B cell (primary cell): ENCODE measurements around the gene ESPNL. TPM values are rescaled to one million over a fixed set of nuclear protein-coding genes. Genes with fewer than 3 reads are reported as not detected.
A peak's percentile ranks its signal among the peaks of the same experiment; 100 is the strongest.

ENCODE experiments used
- ATAC-seq: fragments of 200-7000 bp; cut with Tn5 transposase; one replicate; pipeline ENCODE4 v1.10.0; 2021; ENCODE audit warnings: low read depth, mild to moderate bottlenecking, moderate number of reproducible peaks, moderate library complexity
- CTCF ChIA-PET: fragments of 350-600 bp; sonication (Branson Sonifier 250); formaldehyde crosslinking; loops from one replicate; lab custom pipeline; 2021; ENCODE audit warnings: antibody characterized with exemption, inconsistent platforms; lab: Charles Lee
- POLR2A ChIA-PET: fragments of 350-600 bp; sonication (Branson Sonifier 250); formaldehyde crosslinking; loops from one replicate; lab custom pipeline; 2021; ENCODE audit warnings: antibody characterized with exemption; lab: Charles Lee
- DNase-seq: peaks from one replicate; pipeline ENCODE4 v3.0.0; 2013
- H2AFZ ChIP-seq: 2 replicates; pipeline ENCODE4 v1.6.1; 2012; ENCODE audit warnings: mild to moderate bottlenecking, low read depth, low read length; ENCODE audit not compliant: insufficient read depth, poor library complexity, severe bottlenecking
- H3K27ac ChIP-seq, 2 donors: 1 replicate in 1 of 2; 2 replicates in 1 of 2; pipeline ENCODE4 v1.5.1; 2012 to 2013; ENCODE audit warnings: low read length in 2 of 2, mild to moderate bottlenecking in 2 of 2, moderate library complexity in 1 of 2
- H3K27me3 ChIP-seq, 4 experiments: fragments of 200-600 bp in 1 of 4; sonication (generic) in 1 of 4; replicated peaks in 1 of 4; 1 replicate in 2 of 4; 2 replicates in 2 of 4; pipeline versions ENCODE4 v1.6.1 to v1.7.0; 2013 to 2016; ENCODE audit warnings: low read length in 3 of 4, mild to moderate bottlenecking in 2 of 4, mixed read lengths in 1 of 4, moderate library complexity in 1 of 4; ENCODE audit not compliant: insufficient read depth in 4 of 4, control insufficient read depth in 3 of 4; ENCODE audit errors: control extremely low read depth in 1 of 4
- H3K36me3 ChIP-seq, 2 experiments: replicated peaks in 1 of 2; 1 replicate in 1 of 2; 2 replicates in 1 of 2; pipeline versions ENCODE4 v1.6.1 to v1.7.1; 2013; ENCODE audit warnings: low read length in 1 of 2; ENCODE audit not compliant: insufficient read depth in 2 of 2, control insufficient read depth in 1 of 2; ENCODE audit errors: control extremely low read depth in 1 of 2, extremely low read depth in 1 of 2
- H3K4me1 ChIP-seq, 2 donors: fragments of 200-600 bp in 1 of 2; sonication (generic) in 1 of 2; 1 replicate in 1 of 2; 2 replicates in 1 of 2; pipeline versions ENCODE4 v1.5.1 to v1.6.1; 2013 to 2017; ENCODE audit warnings: low read length in 2 of 2; ENCODE audit not compliant: control insufficient read depth in 2 of 2, insufficient read depth in 2 of 2
- H3K4me2 ChIP-seq: replicated peaks from 2 replicates; pipeline ENCODE3; 2012; ENCODE audit warnings: mild to moderate bottlenecking, low read depth, low read length; ENCODE audit not compliant: poor library complexity, severe bottlenecking
- H3K4me3 ChIP-seq, 5 experiments: fragments of 200-600 bp in 1 of 5; sonication (generic) in 1 of 5; 1 replicate in 3 of 5; 2 replicates in 2 of 5; pipeline versions ENCODE4 v1.5.1 to v1.7.0; 2011 to 2016; ENCODE audit warnings: low read length in 4 of 5, mild to moderate bottlenecking in 4 of 5, low read depth in 2 of 5, control low read depth in 1 of 5, moderate library complexity in 1 of 5; ENCODE audit not compliant: insufficient read depth in 1 of 5; ENCODE audit errors: control extremely low read depth in 1 of 5, extremely low read depth in 1 of 5
- H3K79me2 ChIP-seq: fragments of 200-600 bp; sonication (generic); one replicate; pipeline ENCODE4 v1.6.0; 2016; ENCODE audit warnings: low read length; ENCODE audit not compliant: control insufficient read depth, insufficient read depth
- H3K9ac ChIP-seq: fragments of 200-600 bp; sonication (generic); 2 replicates; pipeline ENCODE4 v1.6.1; 2017; ENCODE audit warnings: mild to moderate bottlenecking, low read length, moderate library complexity
- H3K9me3 ChIP-seq, 3 donors: one replicate each; pipeline versions ENCODE4 v1.6.1 to v1.7.1; 2013; ENCODE audit warnings: low read length in 2 of 3; ENCODE audit not compliant: control insufficient read depth in 2 of 3, insufficient read depth in 1 of 3; ENCODE audit errors: control extremely low read depth in 1 of 3
- H4K20me1 ChIP-seq: 2 replicates; pipeline ENCODE4 v1.6.0; 2012; ENCODE audit warnings: mild to moderate bottlenecking, low read length; ENCODE audit not compliant: insufficient read depth, control insufficient read depth, poor library complexity, severe bottlenecking
- H3K27ac Mint-ChIP-seq: one replicate; pipeline ENCODE4 v1.8.0; 2021; ENCODE audit warnings: mixed read lengths
- H3K27me3 Mint-ChIP-seq: one replicate; pipeline ENCODE4 v1.8.0; 2021; ENCODE audit warnings: mixed read lengths
- H3K4me1 Mint-ChIP-seq: one replicate; pipeline ENCODE4 v1.8.0; 2021; ENCODE audit warnings: mixed read lengths
- H3K4me3 Mint-ChIP-seq: one replicate; pipeline ENCODE4 v1.8.0; 2021; ENCODE audit warnings: mixed read lengths
- H3K9me3 Mint-ChIP-seq: one replicate; pipeline ENCODE4 v1.8.0; 2022; ENCODE audit warnings: mixed read lengths; ENCODE audit not compliant: insufficient read depth
- EZH2 ChIP-seq: IDR thresholded peaks from 2 replicates; pipeline ENCODE4 v1.6.1; 2012; ENCODE audit warnings: borderline replicate concordance, low read depth, mild to moderate bottlenecking, moderate library complexity, low read length; ENCODE audit not compliant: insufficient read depth, poor library complexity, severe bottlenecking
- WGBS: methylation state at CpG from one replicate; pipeline ENCODE4 v1.1.5; 2013; ENCODE audit warnings: missing lambda C conversion rate; ENCODE audit not compliant: insufficient coverage; 5-methylcytosine and 5-hydroxymethylcytosine counted together
- intact Hi-C: fragments of 100-400 bp; cut with micrococcal nuclease; formaldehyde crosslinking; loops from one replicate; pipeline ENCODE4 v1.10.0; 2022
- polyA plus RNA-seq: library from polyadenylated mRNA; depleted of rRNA; stranded (reverse); fragments of >200 nt; gene quantifications from 2 replicates; pipeline ENCODE4 v1.2.3, GENCODE V29; 2012
- total RNA-seq, 2 donors: library from RNA; stranded (reverse); fragments of 120-200 nt in 1 of 2; gene quantifications; 1 replicate in 1 of 2; 2 replicates in 1 of 2; pipeline versions ENCODE4 v1.2.3 to v1.2.4, GENCODE V29; 2013 to 2022
- TF ChIP-seq, protein P1 (sequence below): fragments of 200-600 bp; IDR thresholded peaks from one replicate; pipeline ENCODE4 v1.8.0; 2022; ENCODE audit warnings: antibody characterized with exemption, mild to moderate bottlenecking

Gene ESPNL
- total and polyA plus RNA-seq, 2 donors (not counting 1 experiment from before 2014, with no cell fraction given), result 1.6 to 2.5 TPM

DNA sequence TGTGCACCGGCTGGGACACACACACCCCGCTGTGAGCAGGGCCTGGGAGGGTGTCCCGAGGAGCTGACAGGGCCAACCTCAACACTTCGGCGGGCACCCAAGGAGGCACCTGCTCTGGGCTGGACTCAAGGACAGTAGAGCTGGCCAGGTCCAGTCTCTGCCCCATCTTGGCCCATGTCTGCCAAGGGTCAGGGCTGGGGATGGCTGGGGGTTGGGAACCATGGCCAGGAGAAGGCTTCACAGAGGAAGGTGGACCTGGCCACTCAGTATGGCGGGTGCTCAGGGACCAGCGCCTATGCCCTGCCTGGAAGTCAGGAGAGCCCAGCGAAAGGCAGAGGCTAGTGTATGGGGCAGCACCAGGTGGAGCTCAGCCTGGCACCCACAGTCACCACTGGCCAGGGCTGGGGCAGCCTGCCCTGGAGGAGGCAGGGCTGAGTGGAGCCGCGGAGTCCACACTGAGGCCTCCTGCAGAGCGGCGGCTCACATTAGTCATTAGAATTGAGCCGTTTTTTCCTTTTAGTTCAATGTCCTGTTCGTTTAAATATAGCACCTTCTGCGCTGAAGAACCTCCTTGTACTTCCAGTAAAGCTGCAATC is 62.8 kb downstream of the ESPNL start:
- H3K9ac ChIP-seq, result no peak overlapping the region
- H3K9me3 Mint-ChIP-seq, result no peaks in the 10 kb centered on the region
- H3K27ac Mint-ChIP-seq, result no peak overlapping the region
- peaks cover 15% of the 10 kb centered on the region for H3K4me1 Mint-ChIP-seq
- 84% methylated on average over 10 of the region's 15 CpGs for WGBS
- no peaks in the 10 kb centered on the region for H4K20me1 ChIP-seq
- TF ChIP-seq, protein P1, sequence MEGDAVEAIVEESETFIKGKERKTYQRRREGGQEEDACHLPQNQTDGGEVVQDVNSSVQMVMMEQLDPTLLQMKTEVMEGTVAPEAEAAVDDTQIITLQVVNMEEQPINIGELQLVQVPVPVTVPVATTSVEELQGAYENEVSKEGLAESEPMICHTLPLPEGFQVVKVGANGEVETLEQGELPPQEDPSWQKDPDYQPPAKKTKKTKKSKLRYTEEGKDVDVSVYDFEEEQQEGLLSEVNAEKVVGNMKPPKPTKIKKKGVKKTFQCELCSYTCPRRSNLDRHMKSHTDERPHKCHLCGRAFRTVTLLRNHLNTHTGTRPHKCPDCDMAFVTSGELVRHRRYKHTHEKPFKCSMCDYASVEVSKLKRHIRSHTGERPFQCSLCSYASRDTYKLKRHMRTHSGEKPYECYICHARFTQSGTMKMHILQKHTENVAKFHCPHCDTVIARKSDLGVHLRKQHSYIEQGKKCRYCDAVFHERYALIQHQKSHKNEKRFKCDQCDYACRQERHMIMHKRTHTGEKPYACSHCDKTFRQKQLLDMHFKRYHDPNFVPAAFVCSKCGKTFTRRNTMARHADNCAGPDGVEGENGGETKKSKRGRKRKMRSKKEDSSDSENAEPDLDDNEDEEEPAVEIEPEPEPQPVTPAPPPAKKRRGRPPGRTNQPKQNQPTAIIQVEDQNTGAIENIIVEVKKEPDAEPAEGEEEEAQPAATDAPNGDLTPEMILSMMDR, result no peak
- no peak for TF ChIP-seq EZH2
- H3K4me1 ChIP-seq, result peaks cover 16 to 19% of the 10 kb centered on the region in 2 donors
- H3K27ac ChIP-seq, result no peak overlapping the region
- POLR2A ChIA-PET, result no interaction called here
- H3K4me2 ChIP-seq, result no peak overlapping the region
- H3K27me3 Mint-ChIP-seq, result peaks cover 21% of the 10 kb centered on the region
- CTCF ChIA-PET, result interaction anchor here (0.9 kb wide), 1 partner anchor 10 kb away, joined by 3 read pairs; no protein-coding TSS in a partner anchor
- no peaks in the 10 kb centered on the region for H3K79me2 ChIP-seq
- intact Hi-C loops, result no loop called here
- DNase-seq (no peak), ATAC-seq (no peak)
- no peaks in the 10 kb centered on the region for H3K36me3 ChIP-seq
- H2AFZ ChIP-seq, result no peak overlapping the region
- H3K4me3 Mint-ChIP-seq, result no peak overlapping the region
- H3K4me3 ChIP-seq, result no peak overlapping the region
- peaks cover 0 to 17% (median 0%) of the 10 kb centered on the region in 3 donors for H3K9me3 ChIP-seq
- H3K27me3 ChIP-seq, result peaks cover 0 to 35% (median 8%) of the 10 kb centered on the region in 4 experiments

DNA sequence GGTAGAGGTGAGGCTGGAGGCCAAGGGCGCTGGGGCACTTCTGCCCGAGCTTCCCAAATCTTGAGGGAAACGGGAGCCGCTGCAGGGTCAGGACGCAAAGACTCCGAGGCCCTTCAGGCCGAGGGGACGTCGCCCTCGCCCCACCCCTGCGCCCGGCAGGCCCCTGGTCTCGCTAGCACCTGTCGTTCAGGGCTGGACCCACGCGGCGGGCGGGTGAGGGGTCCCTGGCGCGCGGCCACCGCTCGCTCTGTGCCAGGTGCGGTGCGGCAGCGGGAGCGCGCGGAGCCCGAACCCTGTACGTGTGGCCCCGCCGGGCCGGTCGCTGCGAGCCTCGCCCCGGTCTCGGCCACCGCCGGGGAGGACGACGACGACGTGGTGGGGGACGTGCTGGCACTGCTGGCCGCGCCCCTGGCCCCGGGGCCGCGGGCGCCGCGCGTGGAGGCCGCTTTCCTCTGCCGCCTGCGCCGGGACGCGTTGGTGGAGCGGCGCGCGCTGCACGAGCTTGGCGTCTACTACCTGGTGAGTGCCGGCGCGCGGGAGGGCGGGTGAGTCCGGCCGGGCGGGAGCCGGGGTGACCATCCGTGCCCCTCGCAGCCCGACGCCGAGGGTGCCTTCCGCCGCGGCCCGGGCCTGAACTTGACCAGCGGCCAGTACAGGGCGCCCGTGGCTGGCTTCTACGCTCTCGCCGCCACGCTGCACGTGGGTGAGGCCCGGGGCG is 63.5 kb downstream of the ESPNL start:
- peaks cover 0 to 2% of the 10 kb centered on the region in 2 experiments for H3K36me3 ChIP-seq
- intact Hi-C loops, result no loop called here
- no peaks in the 10 kb centered on the region for H4K20me1 ChIP-seq
- H2AFZ ChIP-seq, result no peak overlapping the region
- H3K4me1 ChIP-seq, result peaks cover 16% of the 10 kb centered on the region in 2 donors
- peak overlapping the region; percentile 25 for H3K4me2 ChIP-seq
- DNase-seq (no peak), ATAC-seq (no peak)
- 5% methylated on average over 95 of the region's 95 CpGs for WGBS
- POLR2A ChIA-PET, result no interaction called here
- H3K9ac ChIP-seq, result no peak overlapping the region
- peaks cover 15% of the 10 kb centered on the region for H3K4me1 Mint-ChIP-seq
- peaks cover 0 to 31% (median 8%) of the 10 kb centered on the region in 4 experiments for H3K27me3 ChIP-seq
- CTCF ChIA-PET, result no interaction called here
- H3K4me3 Mint-ChIP-seq, result no peak overlapping the region
- H3K4me3 ChIP-seq, result no peak overlapping the region
- H3K27ac ChIP-seq, result no peak overlapping the region
- H3K79me2 ChIP-seq, result no peaks in the 10 kb centered on the region
- H3K27me3 Mint-ChIP-seq, result peaks cover 21% of the 10 kb centered on the region
- TF ChIP-seq EZH2, result no peak
- TF ChIP-seq, protein P1, result no peak
- H3K27ac Mint-ChIP-seq, result no peak overlapping the region
- no peaks in the 10 kb centered on the region for H3K9me3 Mint-ChIP-seq
- peaks cover 0 to 12% (median 0%) of the 10 kb centered on the region in 3 donors for H3K9me3 ChIP-seq
